Suprapubic skin (tissue), 4 donors: ENCODE data around the gene CLIC3. TPM values are rescaled to one million over a fixed set of nuclear protein-coding genes. Genes with fewer than 3 reads are reported as not detected.
A peak's percentile ranks its signal among the peaks of the same experiment; 100 is the strongest.

Experiments used
- DNase-seq, 2 donors: peaks; one replicate each; pipeline ENCODE4 v3.0.0-alpha.2; 2019; ENCODE audit warnings: low spot score in 2 of 2
- H3K27ac ChIP-seq: fragments of 200-600 bp; sonication (generic); one replicate; pipeline ENCODE4 v1.5.1; 2019
- H3K27me3 ChIP-seq: fragments of 200-600 bp; sonication (generic); one replicate; pipeline ENCODE4 v1.5.1; 2019
- H3K36me3 ChIP-seq: fragments of 200-600 bp; sonication (generic); one replicate; pipeline ENCODE4 v1.5.1; 2019
- H3K4me1 ChIP-seq: fragments of 200-600 bp; sonication (generic); one replicate; pipeline ENCODE4 v1.5.1; 2019
- H3K4me3 ChIP-seq: fragments of 200-600 bp; sonication (generic); one replicate; pipeline ENCODE4 v1.5.1; 2019; ENCODE audit warnings: mild to moderate bottlenecking
- H3K9me3 ChIP-seq: fragments of 200-600 bp; sonication (generic); one replicate; pipeline ENCODE4 v1.5.1; 2019
- EP300 ChIP-seq: sonication (generic); formaldehyde crosslinking; IDR thresholded peaks from one replicate; pipeline ENCODE4 v1.6.1; 2017; ENCODE audit warnings: antibody characterized with exemption
- POLR2A ChIP-seq, 2 donors: fragments of 450-650 bp; IDR thresholded peaks; one replicate each; pipeline ENCODE4 v1.6.1; 2017; ENCODE audit warnings: antibody characterized with exemption in 2 of 2, mild to moderate bottlenecking in 2 of 2, moderate library complexity in 2 of 2
- POLR2AphosphoS5 ChIP-seq, 3 donors: sonication (generic); formaldehyde crosslinking; IDR thresholded peaks; one replicate each; pipeline ENCODE4 v1.6.1; 2017; ENCODE audit warnings: antibody characterized with exemption in 3 of 3
- WGBS: methylation state at CpG from one replicate; pipeline ENCODE4 v1.1.5; 2018; 5-methylcytosine and 5-hydroxymethylcytosine counted together
- total RNA-seq, 4 donors: library from RNA; depleted of rRNA; stranded (reverse); fragments of >200 nt; gene quantifications; one replicate each; pipeline ENCODE4 v1.1.0, GENCODE V29; 2016
- TF ChIP-seq, protein P1 (sequence below), 2 donors: fragments of 200-600 bp in 1 of 2; fragments of 450-650 bp in 1 of 2; sonication (generic) in 1 of 2; IDR thresholded peaks; one replicate each; pipeline ENCODE4 v1.5.1; 2016 to 2019; ENCODE audit warnings: antibody characterized with exemption in 2 of 2, mild to moderate bottlenecking in 1 of 2, moderate library complexity in 1 of 2

Gene CLIC3
- total RNA-seq, 4 donors from 2014 or later = 20.6 to 159 (median 130) TPM

- DNase-seq = no peak
- Histone ChIP-seq H3K27ac (peak overlapping the region; percentile 57), H3K36me3 (peaks cover 23% of the 10 kb centered on the region), H3K4me1 (peaks cover 25% of the 10 kb centered on the region), H3K4me3 (peak overlapping the region; percentile 69), H3K27me3 (peaks cover 14% of the 10 kb centered on the region), H3K9me3 (no peaks in the 10 kb centered on the region)
- no peak for TF ChIP-seq POLR2A (IDR thresholded peaks at IDR 0.05)
- TF ChIP-seq, protein P1, sequence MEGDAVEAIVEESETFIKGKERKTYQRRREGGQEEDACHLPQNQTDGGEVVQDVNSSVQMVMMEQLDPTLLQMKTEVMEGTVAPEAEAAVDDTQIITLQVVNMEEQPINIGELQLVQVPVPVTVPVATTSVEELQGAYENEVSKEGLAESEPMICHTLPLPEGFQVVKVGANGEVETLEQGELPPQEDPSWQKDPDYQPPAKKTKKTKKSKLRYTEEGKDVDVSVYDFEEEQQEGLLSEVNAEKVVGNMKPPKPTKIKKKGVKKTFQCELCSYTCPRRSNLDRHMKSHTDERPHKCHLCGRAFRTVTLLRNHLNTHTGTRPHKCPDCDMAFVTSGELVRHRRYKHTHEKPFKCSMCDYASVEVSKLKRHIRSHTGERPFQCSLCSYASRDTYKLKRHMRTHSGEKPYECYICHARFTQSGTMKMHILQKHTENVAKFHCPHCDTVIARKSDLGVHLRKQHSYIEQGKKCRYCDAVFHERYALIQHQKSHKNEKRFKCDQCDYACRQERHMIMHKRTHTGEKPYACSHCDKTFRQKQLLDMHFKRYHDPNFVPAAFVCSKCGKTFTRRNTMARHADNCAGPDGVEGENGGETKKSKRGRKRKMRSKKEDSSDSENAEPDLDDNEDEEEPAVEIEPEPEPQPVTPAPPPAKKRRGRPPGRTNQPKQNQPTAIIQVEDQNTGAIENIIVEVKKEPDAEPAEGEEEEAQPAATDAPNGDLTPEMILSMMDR (IDR thresholded peaks at IDR 0.05) = no peak
- TF ChIP-seq POLR2AphosphoS5 (IDR thresholded peaks at IDR 0.05) = no peak
- TF ChIP-seq EP300 = no peak
- WGBS = 86% methylated on average over 9 of the region's 36 CpGs
Measured at GRCh38 chr9:137042751-137043727, 46.7 kb upstream of the CLIC3 start.

DNA sequence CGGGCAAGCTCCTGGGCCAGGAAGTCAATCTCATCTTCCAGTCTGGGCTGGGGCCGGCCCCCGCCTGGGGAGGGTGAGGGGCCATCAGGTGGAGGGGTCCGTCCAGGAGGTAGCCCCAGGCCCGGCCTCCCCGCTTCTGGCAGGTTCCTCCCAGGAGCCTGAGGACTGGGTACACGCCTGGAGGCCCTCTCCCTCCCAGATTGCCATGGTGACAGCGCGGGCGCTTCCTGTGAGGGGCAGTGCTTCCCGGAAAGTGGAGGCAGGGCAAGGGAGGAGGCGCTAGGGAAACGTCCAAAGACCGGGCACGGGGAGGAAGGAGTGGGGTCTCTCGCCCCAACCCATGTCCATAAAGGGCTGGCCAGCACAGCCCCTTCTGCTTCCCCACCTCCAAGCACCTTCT, 44.8 kb upstream of the CLIC3 start:
- 72% methylated on average over 6 of the region's 16 CpGs for WGBS
- DNase-seq = no peak
- peaks cover 19% of the 10 kb centered on the region for H3K4me1 ChIP-seq
- H3K27me3 ChIP-seq = peaks cover 2% of the 10 kb centered on the region
- H3K4me3 ChIP-seq = peak overlapping the region; percentile 31
- no peak overlapping the region for H3K27ac ChIP-seq
- peaks cover 28% of the 10 kb centered on the region for H3K36me3 ChIP-seq
- TF ChIP-seq, protein P1 (IDR thresholded peaks at IDR 0.05) = no peak
- no peak for TF ChIP-seq POLR2AphosphoS5 (IDR thresholded peaks at IDR 0.05)
- no peak for TF ChIP-seq POLR2A (IDR thresholded peaks at IDR 0.05)
- no peak for TF ChIP-seq EP300
- no peaks in the 10 kb centered on the region for H3K9me3 ChIP-seq

- peaks cover 28% of the 10 kb centered on the region for H3K36me3 ChIP-seq
- DNase-seq = no peak
- no peaks in the 10 kb centered on the region for H3K27me3 ChIP-seq
- H3K9me3 ChIP-seq = no peaks in the 10 kb centered on the region
- H3K4me3 ChIP-seq = peak overlapping the region; percentile 31
- H3K27ac ChIP-seq = no peak overlapping the region
- TF ChIP-seq, protein P1 (IDR thresholded peaks at IDR 0.05) = no peak
- TF ChIP-seq POLR2AphosphoS5 (IDR thresholded peaks at IDR 0.05) (no peak), POLR2A (IDR thresholded peaks at IDR 0.05) (no peak), EP300 (no peak)
- WGBS = no CpG with 5 or more reads among the region's 23 CpGs
- H3K4me1 ChIP-seq = peaks cover 15% of the 10 kb centered on the region
Measured at GRCh38 chr9:137040568-137040967, 44.2 kb upstream of the CLIC3 start.

DNA sequence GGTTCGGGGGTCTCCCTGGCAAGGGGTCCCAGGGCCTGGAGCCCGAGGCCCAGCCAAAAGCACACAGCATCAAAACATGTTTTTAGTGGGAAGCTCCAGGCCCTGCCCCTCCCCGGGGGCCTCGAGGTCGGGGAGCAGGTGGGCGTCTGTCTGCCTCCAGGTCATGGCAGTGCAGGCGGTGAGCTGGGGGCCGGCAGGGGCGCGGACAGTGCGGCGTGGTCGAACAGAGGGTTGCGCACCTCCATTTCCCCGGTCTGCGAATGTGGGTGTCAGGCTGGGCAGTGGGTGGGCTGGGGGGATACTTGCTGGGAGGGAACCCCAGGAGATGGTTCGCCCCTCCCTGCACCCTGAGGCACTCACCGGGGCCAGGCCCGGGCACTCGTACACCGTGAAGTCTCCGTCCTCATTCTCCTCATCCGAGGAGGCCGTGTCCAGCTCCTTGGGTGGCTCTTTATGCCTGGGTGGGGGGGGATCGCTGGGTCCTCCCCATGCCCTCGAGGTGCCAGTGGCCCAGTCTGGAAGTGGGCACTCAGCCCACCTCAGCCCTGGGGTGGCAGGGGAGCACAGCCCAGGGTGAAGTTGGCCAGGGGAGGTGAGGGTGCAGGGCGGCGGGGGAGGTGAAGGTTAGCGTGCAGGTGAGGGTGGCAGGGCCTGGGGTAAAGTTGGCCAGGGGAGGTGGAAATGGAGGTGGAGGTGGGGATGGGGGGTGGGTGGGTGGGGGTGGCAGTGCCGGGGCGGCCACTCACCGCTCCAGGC, 43.4 kb upstream of the CLIC3 start:
- no peak overlapping the region for H3K4me3 ChIP-seq
- DNase-seq = no peak
- no peaks in the 10 kb centered on the region for H3K27me3 ChIP-seq
- peaks cover 15% of the 10 kb centered on the region for H3K4me1 ChIP-seq
- no peak overlapping the region for H3K27ac ChIP-seq
- TF ChIP-seq, protein P1 (IDR thresholded peaks at IDR 0.05) = no peak
- TF ChIP-seq POLR2AphosphoS5 (IDR thresholded peaks at IDR 0.05) = no peak
- 94% methylated on average over 16 of the region's 32 CpGs for WGBS
- H3K36me3 ChIP-seq = peaks cover 28% of the 10 kb centered on the region
- no peaks in the 10 kb centered on the region for H3K9me3 ChIP-seq

GRCh38 chr9:137038916-137039315, 42.5 kb upstream of the CLIC3 start:
- TF ChIP-seq EP300 (no peak), POLR2A (IDR thresholded peaks at IDR 0.05) (no peak), POLR2AphosphoS5 (IDR thresholded peaks at IDR 0.05) (no peak)
- TF ChIP-seq, protein P1 (IDR thresholded peaks at IDR 0.05) = no peak
- peaks cover 14% of the 10 kb centered on the region for H3K4me1 ChIP-seq
- no peak overlapping the region for H3K4me3 ChIP-seq
- 88% methylated on average over 7 of the region's 9 CpGs for WGBS
- no peaks in the 10 kb centered on the region for H3K9me3 ChIP-seq
- no peak overlapping the region for H3K27ac ChIP-seq
- H3K27me3 ChIP-seq = no peaks in the 10 kb centered on the region
- DNase-seq = no peak
- peaks cover 28% of the 10 kb centered on the region for H3K36me3 ChIP-seq
